H9 (cell line): ENCODE measurements around the gene KCNMB2. TPM values are rescaled to one million over a fixed set of nuclear protein-coding genes. Genes with fewer than 3 reads are reported as not detected.

ENCODE experiments used
- DNase-seq: peaks from one replicate; pipeline ENCODE4 v3.0.0-alpha.2; 2017
- H2AFZ ChIP-seq: one replicate; pipeline ENCODE4 v1.6.1; 2013; ENCODE audit warnings: mild to moderate bottlenecking, low read length, control low read depth, moderate library complexity
- H2AK5ac ChIP-seq: 2 replicates; pipeline ENCODE4 v1.6.1; 2013; ENCODE audit warnings: low read length, control low read depth, mixed read lengths; ENCODE audit not compliant: insufficient read length
- H2BK120ac ChIP-seq: one replicate; pipeline ENCODE4 v1.6.1; 2013; ENCODE audit warnings: low read depth, mild to moderate bottlenecking, low read length, control low read depth, inconsistent platforms; ENCODE audit not compliant: poor library complexity, severe bottlenecking
- H2BK12ac ChIP-seq: 2 replicates; pipeline ENCODE4 v1.6.1; 2013; ENCODE audit warnings: low read length, control low read depth, mixed read lengths, low read depth; ENCODE audit not compliant: insufficient read length
- H2BK15ac ChIP-seq: 2 replicates; pipeline ENCODE4 v1.6.1; 2013; ENCODE audit warnings: low read depth, low read length, control low read depth
- H2BK20ac ChIP-seq: one replicate; pipeline ENCODE4 v1.6.1; 2013; ENCODE audit warnings: low read depth, mild to moderate bottlenecking, low read length, control low read depth, inconsistent platforms; ENCODE audit not compliant: poor library complexity, severe bottlenecking
- H2BK5ac ChIP-seq: 2 replicates; pipeline ENCODE4 v1.6.1; 2013; ENCODE audit warnings: low read length, control low read depth, mixed read lengths; ENCODE audit not compliant: insufficient read length
- H3K14ac ChIP-seq: 2 replicates; pipeline ENCODE4 v1.6.1; 2013; ENCODE audit warnings: low read length, control low read depth; ENCODE audit not compliant: insufficient read depth
- H3K18ac ChIP-seq: 2 replicates; pipeline ENCODE4 v1.6.1; 2013; ENCODE audit warnings: low read depth, mild to moderate bottlenecking, mixed read lengths, low read length, control low read depth; ENCODE audit not compliant: insufficient read length
- H3K23ac ChIP-seq: 2 replicates; pipeline ENCODE4 v1.6.1; 2013; ENCODE audit warnings: low read length, control low read depth, mixed read lengths, low read depth; ENCODE audit not compliant: insufficient read length
- H3K23me2 ChIP-seq: 2 replicates; pipeline ENCODE4 v1.6.1; 2013; ENCODE audit warnings: low read depth, mild to moderate bottlenecking, mixed read lengths, low read length, control low read depth; ENCODE audit not compliant: insufficient read length, poor library complexity, severe bottlenecking
- H3K27ac ChIP-seq: 2 replicates; pipeline ENCODE4 v1.5.1; 2013; ENCODE audit warnings: low read length, control low read depth, mixed read lengths, low read depth; ENCODE audit not compliant: insufficient read length
- H3K27me3 ChIP-seq: 2 replicates; pipeline ENCODE4 v1.6.1; 2013; ENCODE audit warnings: low read length, control low read depth, inconsistent platforms; ENCODE audit not compliant: insufficient read depth
- H3K4ac ChIP-seq: 2 replicates; pipeline ENCODE4 v1.6.1; 2013; ENCODE audit warnings: low read depth, mild to moderate bottlenecking, control low read depth, inconsistent platforms, low read length, moderate library complexity
- H3K4me1 ChIP-seq: 2 replicates; pipeline ENCODE4 v1.6.1; 2013; ENCODE audit warnings: low read length, control low read depth, inconsistent platforms; ENCODE audit not compliant: insufficient read depth
- H3K4me2 ChIP-seq: 2 replicates; pipeline ENCODE4 v1.6.1; 2013; ENCODE audit warnings: low read length, control low read depth, mixed read lengths; ENCODE audit not compliant: insufficient read length, insufficient read depth
- H3K56ac ChIP-seq: 2 replicates; pipeline ENCODE4 v1.6.1; 2013; ENCODE audit warnings: low read depth, mild to moderate bottlenecking, mixed read lengths, low read length, control low read depth; ENCODE audit not compliant: insufficient read length
- H3K79me1 ChIP-seq: 2 replicates; pipeline ENCODE4 v1.6.1; 2013; ENCODE audit warnings: low read depth, mild to moderate bottlenecking, moderate library complexity, low read length, control low read depth, inconsistent platforms; ENCODE audit not compliant: insufficient read depth, poor library complexity, severe bottlenecking
- H3K79me2 ChIP-seq: 2 replicates; pipeline ENCODE4 v1.6.1; 2013; ENCODE audit warnings: low read length, control low read depth, inconsistent platforms; ENCODE audit not compliant: insufficient read depth
- H3K9ac ChIP-seq: 2 replicates; pipeline ENCODE4 v1.6.1; 2013; ENCODE audit warnings: low read length, control low read depth, mixed read lengths; ENCODE audit not compliant: insufficient read length; ENCODE audit errors: extremely low read depth
- H3K9me3 ChIP-seq: one replicate; pipeline ENCODE4 v1.6.1; 2013; ENCODE audit warnings: low read depth, low read length, inconsistent platforms; ENCODE audit not compliant: control insufficient read depth
- H3T11ph ChIP-seq: one replicate; pipeline ENCODE4 v1.6.1; 2013; ENCODE audit warnings: mild to moderate bottlenecking, low read length, control low read depth, inconsistent platforms
- H4K20me1 ChIP-seq: one replicate; pipeline ENCODE4 v1.6.1; 2013; ENCODE audit not compliant: control insufficient read depth, insufficient read length, insufficient read depth
- H4K5ac ChIP-seq: 2 replicates; pipeline ENCODE4 v1.6.1; 2013; ENCODE audit warnings: low read depth, mild to moderate bottlenecking, mixed read lengths, low read length, control low read depth; ENCODE audit not compliant: insufficient read length
- H4K8ac ChIP-seq: replicated peaks from 2 replicates; pipeline ENCODE4 v1.6.1; 2013; ENCODE audit warnings: low read length, control low read depth, mixed read lengths, low read depth; ENCODE audit not compliant: insufficient read length
- H4K91ac ChIP-seq: 2 replicates; pipeline ENCODE4 v1.6.1; 2013; ENCODE audit warnings: low read depth, mild to moderate bottlenecking, moderate library complexity, mixed read lengths, low read length, control low read depth; ENCODE audit not compliant: insufficient read length
- H3K27ac Mint-ChIP-seq, 3 experiments: 2 replicates in 2 of 3; 3 replicates in 1 of 3; pipeline ENCODE4 v1.8.0; 2020 to 2021; ENCODE audit warnings: mixed read lengths in 3 of 3, mild to moderate bottlenecking in 1 of 3, moderate library complexity in 1 of 3
- H3K27me3 Mint-ChIP-seq: 2 replicates; pipeline ENCODE4 v1.8.0; 2021; ENCODE audit warnings: low read depth, mild to moderate bottlenecking, moderate library complexity, mixed read lengths
- H3K36me3 Mint-ChIP-seq, 3 experiments: 2 replicates in 2 of 3; 3 replicates in 1 of 3; pipeline ENCODE4 v1.8.0; 2020 to 2021; ENCODE audit warnings: low read depth in 3 of 3, mixed read lengths in 3 of 3; ENCODE audit not compliant: insufficient read depth in 1 of 3
- H3K4me1 Mint-ChIP-seq, 2 experiments: 2 replicates each; pipeline ENCODE4 v1.8.0; 2020; ENCODE audit warnings: mixed read lengths in 2 of 2
- H3K4me3 Mint-ChIP-seq, 2 experiments: 2 replicates in 1 of 2; 3 replicates in 1 of 2; pipeline ENCODE4 v1.8.0; 2020 to 2021; ENCODE audit warnings: mild to moderate bottlenecking in 2 of 2, mixed read lengths in 2 of 2, moderate library complexity in 1 of 2
- H3K9me3 Mint-ChIP-seq, 2 experiments: 2 replicates in 1 of 2; 3 replicates in 1 of 2; pipeline ENCODE4 v1.8.0; 2020; ENCODE audit warnings: mild to moderate bottlenecking in 2 of 2, mixed read lengths in 2 of 2, moderate library complexity in 1 of 2
- WGBS: extraction: QIAGEN DNeasy Blood & Tissue Kit; methylation state at CpG from one replicate; pipeline ENCODE4 v1.1.7; 2013; ENCODE audit warnings: missing lambda C conversion rate, low lambda C conversion rate, mixed read lengths; ENCODE audit not compliant: insufficient read length; ENCODE audit errors: extremely low coverage; 5-methylcytosine and 5-hydroxymethylcytosine counted together
- total RNA-seq: library from RNA; stranded (reverse); gene quantifications from 2 replicates; pipeline ENCODE4 v1.2.1, GENCODE V29; 2021
- TF ChIP-seq, protein P1 (sequence below): fragments of 200-600 bp; sonication (generic); conservative IDR thresholded peaks from 3 replicates; pipeline ENCODE4 v1.8.0; 2021; ENCODE audit warnings: antibody characterized with exemption, mild to moderate bottlenecking

KCNMB2 gene
- total RNA-seq, 1 experiment from 2014 or later = not detected

DNA sequence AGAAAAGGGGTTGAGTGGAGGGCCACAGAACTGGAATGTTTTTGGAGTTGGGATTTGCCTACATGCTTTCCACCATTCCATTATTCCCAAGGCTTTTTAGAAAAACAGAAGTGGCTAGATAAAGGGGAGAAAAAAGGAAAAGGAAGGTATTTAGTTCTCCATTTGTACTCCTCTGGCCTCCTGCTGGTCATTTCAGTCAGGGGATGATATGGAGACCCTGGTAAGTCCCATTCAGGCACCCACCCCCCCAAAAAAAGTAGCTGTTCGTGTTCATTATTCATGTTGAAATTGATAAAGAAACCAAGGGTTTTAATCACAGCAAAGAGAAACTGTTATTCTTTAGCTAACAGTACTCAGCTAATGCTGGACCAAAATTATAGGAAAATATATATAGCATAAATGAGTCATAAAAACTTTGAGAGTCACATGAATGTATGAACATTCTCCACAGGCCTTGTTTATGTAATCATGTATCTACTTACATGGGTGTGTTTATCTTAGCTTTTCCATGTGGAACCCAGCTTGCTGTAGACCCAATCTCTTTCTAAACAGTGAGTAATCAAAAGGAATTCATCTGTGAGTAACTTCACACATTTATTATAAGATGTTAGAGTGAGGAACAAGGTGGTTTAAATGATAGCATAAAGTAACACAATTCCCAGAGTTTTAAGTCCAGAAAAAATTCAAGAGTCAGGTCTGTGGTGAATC, 167.2 kb downstream of the KCNMB2 start:
- Histone ChIP-seq H2AFZ (no peak overlapping the region), H3K4me2 (no peak overlapping the region), H3K23ac (no peak overlapping the region), H3K79me1 (no peaks in the 10 kb centered on the region), H4K5ac (no peak overlapping the region), H3K9ac (no peak overlapping the region), H4K20me1 (no peaks in the 10 kb centered on the region), H3K79me2 (no peaks in the 10 kb centered on the region), H3K27ac (no peak overlapping the region), H3K14ac (no peak overlapping the region), H2BK120ac (no peak overlapping the region), H4K91ac (no peak overlapping the region), H2BK15ac (no peak overlapping the region), H2BK5ac (no peak overlapping the region), H2BK12ac (no peak overlapping the region), H2AK5ac (no peak overlapping the region), H4K8ac (no peak overlapping the region), H3K56ac (no peak overlapping the region), H3T11ph (no peak overlapping the region), H3K18ac (no peak overlapping the region), H3K23me2 (no peaks in the 10 kb centered on the region), H3K27me3 (no peaks in the 10 kb centered on the region), H3K4ac (no peak overlapping the region), H3K9me3 (no peaks in the 10 kb centered on the region), H2BK20ac (no peak overlapping the region), H3K4me1 (peaks cover 3% of the 10 kb centered on the region; the same call in 1 of the 2 replicates)
- H3K27me3 Mint-ChIP-seq = no peaks in the 10 kb centered on the region
- no peak for DNase-seq
- no peak overlapping the region; a peak in 1 of 7 replicates for H3K27ac Mint-ChIP-seq
- H3K4me3 Mint-ChIP-seq = no peak overlapping the region
- no peaks in the 10 kb centered on the region; a peak in 1 of 5 replicates for H3K9me3 Mint-ChIP-seq
- TF ChIP-seq, protein P1, sequence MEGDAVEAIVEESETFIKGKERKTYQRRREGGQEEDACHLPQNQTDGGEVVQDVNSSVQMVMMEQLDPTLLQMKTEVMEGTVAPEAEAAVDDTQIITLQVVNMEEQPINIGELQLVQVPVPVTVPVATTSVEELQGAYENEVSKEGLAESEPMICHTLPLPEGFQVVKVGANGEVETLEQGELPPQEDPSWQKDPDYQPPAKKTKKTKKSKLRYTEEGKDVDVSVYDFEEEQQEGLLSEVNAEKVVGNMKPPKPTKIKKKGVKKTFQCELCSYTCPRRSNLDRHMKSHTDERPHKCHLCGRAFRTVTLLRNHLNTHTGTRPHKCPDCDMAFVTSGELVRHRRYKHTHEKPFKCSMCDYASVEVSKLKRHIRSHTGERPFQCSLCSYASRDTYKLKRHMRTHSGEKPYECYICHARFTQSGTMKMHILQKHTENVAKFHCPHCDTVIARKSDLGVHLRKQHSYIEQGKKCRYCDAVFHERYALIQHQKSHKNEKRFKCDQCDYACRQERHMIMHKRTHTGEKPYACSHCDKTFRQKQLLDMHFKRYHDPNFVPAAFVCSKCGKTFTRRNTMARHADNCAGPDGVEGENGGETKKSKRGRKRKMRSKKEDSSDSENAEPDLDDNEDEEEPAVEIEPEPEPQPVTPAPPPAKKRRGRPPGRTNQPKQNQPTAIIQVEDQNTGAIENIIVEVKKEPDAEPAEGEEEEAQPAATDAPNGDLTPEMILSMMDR = no peak; the same call in 2 of the 3 replicates
- H3K4me1 Mint-ChIP-seq = peaks cover 16 to 18% of the 10 kb centered on the region in 2 experiments
- WGBS = no CpG with 5 or more reads among the region's 1 CpG
- H3K36me3 Mint-ChIP-seq = no peaks in the 10 kb centered on the region; a peak in 1 of 7 replicates
